GM21390 (cell line): Measurements from ENCODE around the gene POU6F2.

Experiments used
- ATAC-seq: cut with Tn5 transposase; IDR thresholded peaks from one replicate; pipeline ENCODE4 v1.9.1; 2021; ENCODE audit not compliant: unreplicated experiment

POU6F2 gene

GRCh38 chr7:39428221-39428620 lies 450.5 kb downstream of the POU6F2 start:
- ATAC-seq: no peak

- no peak for ATAC-seq
These were observed 451.7 kb downstream of the POU6F2 start for GRCh38 chr7:39429421-39429820.

- no peak for ATAC-seq
These were observed 452.7 kb downstream of the POU6F2 start for GRCh38 chr7:39430441-39430840.

GRCh38 chr7:39430909-39431641 lies 453.4 kb downstream of the POU6F2 start:
- no peak for ATAC-seq

GRCh38 chr7:39432368-39432767 lies 454.7 kb downstream of the POU6F2 start:
- no peak for ATAC-seq

- ATAC-seq: no peak
These were observed 455.2 kb downstream of the POU6F2 start for GRCh38 chr7:39432807-39433416.

- no peak for ATAC-seq
These were observed 455.8 kb downstream of the POU6F2 start for GRCh38 chr7:39433550-39433949.

- no peak for ATAC-seq
These were observed 456.3 kb downstream of the POU6F2 start for GRCh38 chr7:39434012-39434411.

GRCh38 chr7:39446546-39446945 lies 468.8 kb downstream of the POU6F2 start:
- ATAC-seq: no peak

GRCh38 chr7:39451901-39452300 lies 474.2 kb downstream of the POU6F2 start:
- ATAC-seq: no peak

GRCh38 chr7:39453743-39454355 lies 476.1 kb downstream of the POU6F2 start:
- peak; percentile 84 for ATAC-seq

- ATAC-seq: no peak
These were observed 480.5 kb downstream of the POU6F2 start for GRCh38 chr7:39458061-39458745.

GRCh38 chr7:39459636-39460035 lies 481.9 kb downstream of the POU6F2 start:
- ATAC-seq: no peak

- ATAC-seq: no peak
These were observed 482.8 kb downstream of the POU6F2 start for GRCh38 chr7:39460486-39460885.

GRCh38 chr7:39461263-39461820 lies 483.6 kb downstream of the POU6F2 start:
- no peak for ATAC-seq

GRCh38 chr7:39463252-39463651 lies 485.5 kb downstream of the POU6F2 start:
- no peak for ATAC-seq

GRCh38 chr7:39464350-39465054 lies 486.8 kb downstream of the POU6F2 start:
- no peak for ATAC-seq

GRCh38 chr7:39465055-39465929 lies 487.6 kb downstream of the POU6F2 start:
- peak; percentile 96 for ATAC-seq

- ATAC-seq: no peak
These were observed 490.6 kb downstream of the POU6F2 start for GRCh38 chr7:39468261-39468660.
